ACHN (cell line): ENCODE measurements around the gene FCN1.

Experiments used
- DNase-seq: peaks from one replicate; pipeline ENCODE4 v3.0.0-alpha.2; 2015
- in situ Hi-C: cut with HindIII; loops from 2 replicates; pipeline ENCODE4 v1.10.0; 2017; ENCODE audit warnings: low sequenced_read_pairs, low pct_ligation_motif_present, low pct_unique_long_range_greater_than_20kb

Gene FCN1

GRCh38 chr9:134922932-134923240 is 5.2 kb upstream of the FCN1 start:
- DNase-seq = no peak
- in situ Hi-C loops = no loop called here

- in situ Hi-C loops = no loop called here
- no peak for DNase-seq
These were observed 4.6 kb upstream of the FCN1 start for GRCh38 chr9:134922066-134922931.

- in situ Hi-C loops = no loop called here
- no peak for DNase-seq
These were observed 1.6 kb upstream of the FCN1 start for GRCh38 chr9:134919303-134919702.

GRCh38 chr9:134918646-134919045 is 934 bp upstream of the FCN1 start:
- in situ Hi-C loops = no loop called here

GRCh38 chr9:134916161-134916665 is 1.5 kb downstream of the FCN1 start:
- in situ Hi-C loops = no loop called here
- no peak for DNase-seq

More at GRCh38 chr9:134918646-134919045, 934 bp upstream of the FCN1 start:
- DNase-seq = no peak

- DNase-seq = no peak
- in situ Hi-C loops = no loop called here
These were observed 2.4 kb downstream of the FCN1 start for GRCh38 chr9:134915046-134915985.

GRCh38 chr9:134914501-134914834 is 3.2 kb downstream of the FCN1 start:
- no peak for DNase-seq
- in situ Hi-C loops = no loop called here

- no peak for DNase-seq
- in situ Hi-C loops = no loop called here
These were observed 3.8 kb downstream of the FCN1 start for GRCh38 chr9:134913713-134914500.

- in situ Hi-C loops = no loop called here
- DNase-seq = no peak
These were observed 4.5 kb downstream of the FCN1 start for GRCh38 chr9:134913041-134913712.

GRCh38 chr9:134912126-134912840 is 5.4 kb downstream of the FCN1 start:
- in situ Hi-C loops = no loop called here

GRCh38 chr9:134909511-134910481 is 7.9 kb downstream of the FCN1 start:
- in situ Hi-C loops = no loop called here

More at GRCh38 chr9:134912126-134912840, 5.4 kb downstream of the FCN1 start:
- DNase-seq = no peak

GRCh38 chr9:134908524-134909309 is 9.0 kb downstream of the FCN1 start:
- DNase-seq = no peak
- in situ Hi-C loops = no loop called here

More at GRCh38 chr9:134909511-134910481, 7.9 kb downstream of the FCN1 start:
- no peak for DNase-seq

GRCh38 chr9:134902936-134903335 is 14.8 kb downstream of the FCN1 start:
- in situ Hi-C loops = no loop called here
- DNase-seq = no peak

- no peak for DNase-seq
- in situ Hi-C loops = no loop called here
These were observed 17.9 kb downstream of the FCN1 start for GRCh38 chr9:134899818-134900217.

- in situ Hi-C loops = no loop called here
- no peak for DNase-seq
These were observed 18.5 kb downstream of the FCN1 start for GRCh38 chr9:134899168-134899567.

- DNase-seq = no peak
- in situ Hi-C loops = no loop called here
These were observed 19.4 kb downstream of the FCN1 start for GRCh38 chr9:134898319-134898718.
